ENCODE results near the gene PEPD. TPM values are rescaled to one million over a fixed set of nuclear protein-coding genes. Genes with fewer than 3 reads are reported as not detected.

Gene PEPD
- total and polyA plus RNA-seq, 2 of the 4 experiments (the other 2 are of a cell fraction): 36.7 to 88.4 TPM

- in situ Hi-C loops (cut with MboI; ENCODE audit: low sequenced_read_pairs) (loop anchor here (5.0 kb wide), 1 partner anchor 168 kb away; no protein-coding TSS in a partner anchor), dilution Hi-C loops (cut with HindIII; ENCODE audit: low sequenced_read_pairs, unreplicated experiment) (no loop called here), intact Hi-C loops (cut with micrococcal nuclease) (no loop called here)
- Histone ChIP-seq H3K9ac (ENCODE audit: low read depth, low read length) (no peak overlapping the region), H2BK120ac (ENCODE audit: low read depth, low read length) (no peak overlapping the region), H2BK20ac (ENCODE audit: low read depth, low read length) (no peak overlapping the region), H2AK5ac (ENCODE audit: low read depth, low read length) (no peak overlapping the region), H3K27ac (ENCODE audit: insufficient read depth, low read length) (no peak overlapping the region), H2AK9ac (replicated peaks; ENCODE audit: low read depth, low read length, poor library complexity) (no peak overlapping the region), H3K18ac (ENCODE audit: low read depth, low read length) (no peak overlapping the region), H4K20me1 (ENCODE audit: insufficient read depth, low read length) (no peaks in the 10 kb centered on the region; the same call in 1 of the 2 replicates), H3K36me3 (ENCODE audit: control insufficient read depth, insufficient read depth, low read length) (no peaks in the 10 kb centered on the region), H2BK15ac (ENCODE audit: low read depth, low read length) (no peak overlapping the region), H3K4me1 (ENCODE audit: control insufficient read depth, insufficient read depth, low read length) (no peaks in the 10 kb centered on the region), H3K56ac (ENCODE audit: extremely low read depth, insufficient read depth, low read length) (no peak overlapping the region), H2AFZ (replicated peaks; ENCODE audit: low read length, poor library complexity) (no peak overlapping the region), H3K9me1 (ENCODE audit: insufficient read depth, low read length) (no peaks in the 10 kb centered on the region), H3K23ac (ENCODE audit: low read depth, low read length) (no peak overlapping the region), H3K27me3 (ENCODE audit: control insufficient read depth, insufficient read depth, low read length) (no peaks in the 10 kb centered on the region), H3K4me3 (ENCODE audit: insufficient read depth, low read depth, low read length) (no peak overlapping the region), H3K79me1 (ENCODE audit: low read depth in 1 of 2, low read length in 2 of 2) (no peaks in the 10 kb centered on the region), H3K14ac (replicated peaks; ENCODE audit: low read depth, low read length) (no peak overlapping the region), H4K5ac (ENCODE audit: low read depth, low read length) (no peak overlapping the region), H4K91ac (ENCODE audit: insufficient read depth, low read depth, low read length) (no peak overlapping the region), H3K9me3 (ENCODE audit: control insufficient read depth, insufficient read depth, low read length) (no peaks in the 10 kb centered on the region), H4K8ac (ENCODE audit: low read depth in 2 of 2, low read length in 2 of 2) (no peak overlapping the region), H3K4me2 (ENCODE audit: low read depth, low read length) (no peak overlapping the region), H2BK5ac (ENCODE audit: low read depth, low read length, poor library complexity, severe bottlenecking) (no peak overlapping the region), H3K4ac (ENCODE audit: low read depth, low read length) (no peak overlapping the region)
- no TSS peak for BruUV-seq (replicated peaks)
- 66% methylated on average over 6 of the region's 8 CpGs; no CpG with 5 or more reads in 1 of the 2 experiments for WGBS, 2 experiments (ENCODE audit: extremely low coverage in 2 of 2, insufficient read length in 1 of 2)
- ChIA-PET POLR2A (ENCODE audit: unreplicated experiment) (no interaction called here), CTCF (interaction anchor here (0.6 kb wide), 1 partner anchor 259 kb away, joined by 4 read pairs; no protein-coding TSS in a partner anchor)
- TF ChIP-seq CEBPB (IDR thresholded peaks at IDR 0.05; ENCODE audit: low read depth, low read length) (no peak), BHLHE40 (IDR thresholded peaks at IDR 0.05; ENCODE audit: low read depth, low read length) (no peak), RFX5 (IDR thresholded peaks at IDR 0.05; ENCODE audit: low read depth, low read length) (no peak), SMC3 (IDR thresholded peaks at IDR 0.05; ENCODE audit: low read depth, low read length) (no peak), MAFK (IDR thresholded peaks at IDR 0.05; ENCODE audit: low read depth, low read length) (no peak), ELK1 (IDR thresholded peaks at IDR 0.05; ENCODE audit: borderline replicate concordance, low read depth, low read length) (no peak), FOS (IDR thresholded peaks at IDR 0.05; ENCODE audit: low read depth, low read length) (no peak), POLR2A (IDR thresholded peaks at IDR 0.05; ENCODE audit: low read depth, low read length) (no peak), CTCF (conservative IDR thresholded peaks at IDR 0.05; ENCODE audit: low read depth, low read length) (no peak), RCOR1 (IDR thresholded peaks at IDR 0.05; ENCODE audit: insufficient replicate concordance, low read length) (no peak), MXI1 (IDR thresholded peaks at IDR 0.05; ENCODE audit: borderline replicate concordance, low read depth, low read length) (no peak), RAD21 (IDR thresholded peaks at IDR 0.05; ENCODE audit: low read length) (no peak), USF2 (IDR thresholded peaks at IDR 0.05; ENCODE audit: low read depth, low read length) (no peak), MAZ (IDR thresholded peaks at IDR 0.05; ENCODE audit: borderline replicate concordance, low read depth, low read length) (no peak)
- DNase-seq: no peak
- no peak for ATAC-seq (ENCODE audit: low read depth)
These were observed 116.4 kb downstream of the PEPD start for GRCh38 chr19:33405254-33405552.
